Ishikawa (cell line): ENCODE results near the gene PPP4R4.

Experiments used
- CEBPB ChIP-seq: IDR thresholded peaks from 2 replicates; pipeline ENCODE4 v1.6.1; 2012
- EGR1 ChIP-seq: IDR thresholded peaks from 2 replicates; pipeline ENCODE4 v1.6.1; 2012
- NFIC ChIP-seq: IDR thresholded peaks from 2 replicates; pipeline ENCODE4 v1.6.1; 2012
- RAD21 ChIP-seq: IDR thresholded peaks from 2 replicates; pipeline ENCODE4 v1.6.1; 2012; ENCODE audit warnings: low read depth

- no peak for TF ChIP-seq EGR1
- TF ChIP-seq CEBPB: no peak
- no peak for TF ChIP-seq NFIC
- TF ChIP-seq RAD21: peak; percentile 60
Measured at GRCh38 chr14:94132285-94132887, 41.7 kb upstream of the PPP4R4 start.
